Measurements from ENCODE around the gene CELF4.

The CELF4 gene

DNA sequence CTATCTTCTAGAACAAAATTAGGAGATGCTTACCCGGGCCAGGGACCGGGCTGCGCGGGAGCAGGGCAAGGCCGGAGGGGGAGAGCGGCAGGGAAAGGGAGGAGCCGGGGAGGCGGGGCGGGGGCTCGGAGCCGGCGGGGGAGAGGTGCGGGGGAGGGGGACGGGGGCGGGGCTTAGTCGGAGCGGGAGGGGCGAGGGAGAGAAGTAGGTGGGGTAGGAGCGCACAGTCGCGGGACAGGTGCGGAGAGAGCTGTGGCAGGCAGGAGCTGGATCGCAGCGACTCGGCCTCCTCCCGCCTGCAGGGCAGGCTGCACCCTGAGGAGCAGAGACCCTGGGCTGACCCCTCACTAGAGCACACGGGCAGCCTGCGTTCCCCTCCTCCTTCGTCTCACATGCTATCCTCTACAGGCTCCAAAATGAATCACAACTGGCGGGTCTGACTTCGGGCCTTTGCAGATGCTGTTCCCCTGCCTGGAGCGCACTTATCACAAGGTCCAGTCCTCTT, 290.3 kb downstream of the CELF4 start:
- FAIRE-seq (no peak), DNase-seq (ENCODE audit: insufficient read length, low spot score) (no peak)
- TF ChIP-seq, protein P1, sequence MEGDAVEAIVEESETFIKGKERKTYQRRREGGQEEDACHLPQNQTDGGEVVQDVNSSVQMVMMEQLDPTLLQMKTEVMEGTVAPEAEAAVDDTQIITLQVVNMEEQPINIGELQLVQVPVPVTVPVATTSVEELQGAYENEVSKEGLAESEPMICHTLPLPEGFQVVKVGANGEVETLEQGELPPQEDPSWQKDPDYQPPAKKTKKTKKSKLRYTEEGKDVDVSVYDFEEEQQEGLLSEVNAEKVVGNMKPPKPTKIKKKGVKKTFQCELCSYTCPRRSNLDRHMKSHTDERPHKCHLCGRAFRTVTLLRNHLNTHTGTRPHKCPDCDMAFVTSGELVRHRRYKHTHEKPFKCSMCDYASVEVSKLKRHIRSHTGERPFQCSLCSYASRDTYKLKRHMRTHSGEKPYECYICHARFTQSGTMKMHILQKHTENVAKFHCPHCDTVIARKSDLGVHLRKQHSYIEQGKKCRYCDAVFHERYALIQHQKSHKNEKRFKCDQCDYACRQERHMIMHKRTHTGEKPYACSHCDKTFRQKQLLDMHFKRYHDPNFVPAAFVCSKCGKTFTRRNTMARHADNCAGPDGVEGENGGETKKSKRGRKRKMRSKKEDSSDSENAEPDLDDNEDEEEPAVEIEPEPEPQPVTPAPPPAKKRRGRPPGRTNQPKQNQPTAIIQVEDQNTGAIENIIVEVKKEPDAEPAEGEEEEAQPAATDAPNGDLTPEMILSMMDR (IDR thresholded peaks at IDR 0.05; ENCODE audit: insufficient read depth, missing control alignments): no peak

DNA sequence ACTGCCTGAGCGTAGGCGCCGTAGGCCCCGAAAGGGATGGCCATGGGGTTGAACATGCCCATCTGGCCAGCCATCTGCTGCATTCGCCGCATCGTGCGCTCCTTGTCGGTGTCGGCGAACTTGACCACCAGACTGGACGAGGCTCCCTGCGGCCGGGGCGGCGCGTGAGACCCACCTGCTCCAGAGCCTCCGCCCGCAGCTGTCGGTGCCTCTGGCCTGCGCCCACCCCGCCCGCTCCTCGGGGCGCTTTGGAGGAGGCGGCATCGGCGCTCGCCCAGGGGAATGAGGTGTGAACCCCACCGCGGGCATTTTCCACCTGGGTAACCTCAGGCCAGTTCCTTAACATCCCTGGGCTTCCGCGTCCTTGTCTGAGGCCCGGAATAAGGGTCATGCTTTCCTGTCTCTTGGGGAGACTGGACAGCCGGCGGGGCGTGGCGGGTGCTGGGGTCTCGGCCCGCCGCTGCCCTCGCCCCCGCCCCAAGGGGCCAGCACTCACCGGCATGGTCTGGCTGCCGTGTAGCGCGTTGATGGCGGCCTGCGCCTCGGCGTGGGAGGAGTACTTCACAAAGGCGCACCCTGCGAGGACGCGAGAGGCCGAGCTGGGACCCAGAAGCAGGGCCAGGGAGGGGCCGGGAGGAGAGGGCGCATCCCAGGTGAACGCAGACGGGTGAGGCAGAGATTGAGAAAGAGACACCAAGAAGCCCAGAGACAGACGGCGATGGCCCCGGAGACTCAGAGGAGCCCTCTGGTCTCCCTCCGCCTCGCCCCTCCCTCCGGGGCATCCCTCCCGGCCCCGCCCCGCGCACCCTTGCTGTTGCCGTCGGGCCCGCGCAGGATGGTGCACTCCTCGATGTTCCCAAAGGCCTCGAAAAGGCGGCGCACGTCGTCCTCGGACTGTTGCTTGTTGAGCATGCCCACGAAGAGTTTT, 291.0 kb downstream of the CELF4 start:
- TF ChIP-seq, protein P1 (IDR thresholded peaks at IDR 0.05; ENCODE audit: insufficient read depth, missing control alignments): no peak
- no peak for FAIRE-seq
- no peak for DNase-seq (ENCODE audit: insufficient read length, low spot score)

DNA sequence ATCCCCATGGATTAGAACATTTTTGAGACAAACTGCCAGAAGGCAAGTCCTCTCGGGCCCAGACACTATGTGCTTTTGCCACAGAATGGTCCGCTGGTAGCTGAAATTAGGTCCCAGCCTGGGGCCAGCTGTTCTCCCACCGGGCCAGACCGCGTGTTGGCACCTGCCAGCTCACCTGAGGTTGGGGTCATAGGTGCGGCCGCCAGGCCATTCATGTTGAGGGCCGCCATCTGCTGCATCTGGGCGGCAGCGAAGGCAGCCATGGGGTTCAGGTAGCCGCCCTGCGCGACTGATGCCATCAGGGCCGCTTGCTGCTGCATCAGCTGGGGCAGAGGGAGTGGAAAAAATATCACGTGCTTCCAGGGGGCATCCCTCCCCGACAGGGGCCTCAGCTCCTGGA, 292.8 kb downstream of the CELF4 start:
- TF ChIP-seq, protein P1 (IDR thresholded peaks at IDR 0.05; ENCODE audit: insufficient read depth, missing control alignments): no peak
- DNase-seq (ENCODE audit: insufficient read length, low spot score) (no peak), FAIRE-seq (no peak)

DNA sequence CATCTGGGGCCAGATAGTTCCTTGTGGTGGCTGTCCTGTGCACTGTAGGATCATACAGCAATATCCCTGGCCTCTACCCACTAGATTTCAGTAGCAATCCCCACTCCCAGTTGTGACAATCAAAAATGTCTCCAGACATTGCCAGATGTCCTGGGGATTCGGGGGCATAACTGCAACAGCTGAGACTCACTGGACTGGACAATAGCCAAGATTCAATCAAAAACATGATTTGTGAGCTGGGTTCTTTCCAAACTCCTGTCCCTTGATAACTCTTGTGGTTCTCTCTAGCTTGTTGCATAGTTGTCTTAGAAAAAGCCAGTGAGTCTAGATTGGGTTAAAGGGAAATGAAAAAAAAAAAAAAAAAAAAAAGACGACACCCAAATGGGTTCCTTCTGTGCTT, 293.4 kb downstream of the CELF4 start:
- TF ChIP-seq, protein P1 (IDR thresholded peaks at IDR 0.05; ENCODE audit: insufficient read depth, missing control alignments): no peak
- FAIRE-seq (no peak), DNase-seq (ENCODE audit: insufficient read length, low spot score) (no peak)

DNA sequence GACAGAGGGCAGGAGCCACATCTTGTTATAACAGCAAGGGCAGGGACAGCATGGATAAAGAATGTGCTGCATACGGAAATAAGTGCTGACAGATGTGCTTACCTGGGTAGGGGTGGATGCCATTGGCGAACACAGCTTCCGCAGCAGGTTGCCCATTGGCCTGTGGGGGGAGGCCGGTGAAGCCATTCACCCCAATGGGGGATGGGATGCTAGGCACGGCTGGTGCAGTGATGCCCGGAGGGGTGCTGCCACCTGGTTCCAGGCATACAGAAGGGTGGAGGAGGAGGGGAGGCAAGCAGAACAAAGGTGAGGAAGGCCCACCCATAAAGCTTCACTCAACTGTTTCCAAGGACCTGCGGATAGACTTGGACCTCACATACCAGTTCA, 294.9 kb downstream of the CELF4 start:
- TF ChIP-seq, protein P1 (IDR thresholded peaks at IDR 0.05; ENCODE audit: insufficient read depth, missing control alignments): no peak
- FAIRE-seq (no peak), DNase-seq (ENCODE audit: insufficient read length, low spot score) (no peak)

DNA sequence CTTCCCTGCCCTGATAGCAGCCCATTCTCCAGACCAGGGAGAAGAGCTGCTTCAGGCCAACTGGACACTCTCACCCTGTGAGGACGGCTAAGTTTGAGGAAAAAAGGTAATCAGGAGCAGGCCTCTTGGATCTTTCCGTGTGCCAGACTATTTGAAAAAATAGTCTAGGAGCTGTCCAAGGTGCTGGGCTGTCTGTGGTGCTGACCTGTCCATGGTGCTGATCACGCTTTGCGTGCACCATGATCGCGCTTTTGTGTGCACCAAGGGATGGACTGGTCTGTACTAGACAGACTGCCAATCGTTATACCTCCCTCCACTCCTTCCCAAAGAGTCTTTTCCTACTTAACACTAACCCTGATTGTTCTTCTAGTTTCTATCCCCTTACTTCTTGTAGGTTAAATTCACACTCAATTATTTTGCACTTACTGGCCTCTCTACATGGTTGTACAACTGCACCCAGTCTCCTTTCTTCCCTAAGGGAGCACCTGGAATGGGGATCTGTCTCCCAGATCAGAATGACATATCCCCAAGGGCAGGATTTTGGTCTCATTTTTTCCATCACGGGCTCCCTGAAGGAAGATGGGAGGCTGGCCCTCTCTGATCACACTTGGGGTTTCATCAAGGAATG, 295.4 kb downstream of the CELF4 start:
- no peak for FAIRE-seq
- DNase-seq (ENCODE audit: insufficient read length, low spot score): no peak
- TF ChIP-seq, protein P1 (IDR thresholded peaks at IDR 0.05; ENCODE audit: insufficient read depth, missing control alignments): no peak

Data from D721Med (cell line).